Muscle layer of duodenum (tissue), 2 donors: ENCODE results near the gene CNDP1.

Source experiments
- H3K27ac ChIP-seq: one replicate; pipeline ENCODE4 v1.7.0; 2013; ENCODE audit warnings: mild to moderate bottlenecking, low read length
- H3K27me3 ChIP-seq: one replicate; pipeline ENCODE4 v1.7.0; 2013; ENCODE audit warnings: low read depth, mild to moderate bottlenecking, control low read depth, low read length
- H3K36me3 ChIP-seq, 2 donors: one replicate each; pipeline ENCODE4 v1.7.0; 2013; ENCODE audit warnings: low read length in 2 of 2, control low read depth in 1 of 2, mild to moderate bottlenecking in 1 of 2; ENCODE audit not compliant: insufficient read depth in 2 of 2, control insufficient read depth in 1 of 2
- H3K4me1 ChIP-seq, 2 donors: one replicate each; pipeline ENCODE4 v1.7.0; 2013; ENCODE audit warnings: low read length in 2 of 2, mild to moderate bottlenecking in 2 of 2, control low read depth in 1 of 2, moderate library complexity in 1 of 2; ENCODE audit not compliant: insufficient read depth in 2 of 2, control insufficient read depth in 1 of 2
- H3K4me3 ChIP-seq, 2 donors: one replicate each; pipeline ENCODE4 v1.7.0; 2013; ENCODE audit warnings: low read length in 2 of 2, low read depth in 1 of 2, mild to moderate bottlenecking in 1 of 2
- H3K9me3 ChIP-seq, 2 donors: one replicate each; pipeline ENCODE4 v1.7.0; 2013; ENCODE audit warnings: low read length in 2 of 2, control low read depth in 1 of 2, mild to moderate bottlenecking in 1 of 2; ENCODE audit not compliant: control insufficient read depth in 1 of 2
- donor health status: healthy.

The CNDP1 gene

GRCh38 chr18:74515620-74516231 lies 18.6 kb upstream of the CNDP1 start:
- Histone ChIP-seq H3K9me3 (no peaks in the 10 kb centered on the region), H3K36me3 (peaks cover 74 to 83% of the 10 kb centered on the region in 2 donors), H3K27ac (no peak overlapping the region)

GRCh38 chr18:74516271-74517235 lies 17.7 kb upstream of the CNDP1 start:
- H3K9me3 ChIP-seq: no peaks in the 10 kb centered on the region
- no peaks in the 10 kb centered on the region for H3K4me1 ChIP-seq
- H3K27ac ChIP-seq: no peak overlapping the region
- H3K36me3 ChIP-seq: peaks cover 72 to 78% of the 10 kb centered on the region in 2 donors
- H3K27me3 ChIP-seq: no peaks in the 10 kb centered on the region
- no peak overlapping the region for H3K4me3 ChIP-seq

More at GRCh38 chr18:74515620-74516231, 18.6 kb upstream of the CNDP1 start:
- H3K4me1 ChIP-seq: no peaks in the 10 kb centered on the region
- H3K4me3 ChIP-seq: no peak overlapping the region
- no peaks in the 10 kb centered on the region for H3K27me3 ChIP-seq

- no peaks in the 10 kb centered on the region for H3K9me3 ChIP-seq
- H3K36me3 ChIP-seq: peaks cover 66 to 72% of the 10 kb centered on the region in 2 donors
- no peaks in the 10 kb centered on the region for H3K27me3 ChIP-seq
- no peak overlapping the region for H3K4me3 ChIP-seq
- no peak overlapping the region for H3K27ac ChIP-seq
- H3K4me1 ChIP-seq: no peaks in the 10 kb centered on the region
Measured at GRCh38 chr18:74517236-74517630, 17.1 kb upstream of the CNDP1 start.

- H3K36me3 ChIP-seq: peaks cover 53 to 60% of the 10 kb centered on the region in 2 donors
- H3K27me3 ChIP-seq: no peaks in the 10 kb centered on the region
Measured at GRCh38 chr18:74518456-74519295, 15.6 kb upstream of the CNDP1 start.

GRCh38 chr18:74519320-74520095 lies 14.8 kb upstream of the CNDP1 start:
- Histone ChIP-seq H3K4me3 (no peak overlapping the region), H3K27me3 (no peaks in the 10 kb centered on the region), H3K9me3 (no peaks in the 10 kb centered on the region), H3K4me1 (peaks cover 5 to 12% of the 10 kb centered on the region in 2 donors), H3K36me3 (peaks cover 50 to 60% of the 10 kb centered on the region in 2 donors), H3K27ac (no peak overlapping the region)

More at GRCh38 chr18:74518456-74519295, 15.6 kb upstream of the CNDP1 start:
- Histone ChIP-seq H3K9me3 (no peaks in the 10 kb centered on the region), H3K27ac (no peak overlapping the region), H3K4me3 (no peak overlapping the region), H3K4me1 (peaks cover under 1 to 7% of the 10 kb centered on the region in 2 donors)

GRCh38 chr18:74520096-74520833 lies 14.0 kb upstream of the CNDP1 start:
- Histone ChIP-seq H3K4me1 (peaks cover 5 to 12% of the 10 kb centered on the region in 2 donors), H3K27ac (no peak overlapping the region), H3K4me3 (no peak overlapping the region), H3K9me3 (no peaks in the 10 kb centered on the region), H3K36me3 (peaks cover 49 to 54% of the 10 kb centered on the region in 2 donors), H3K27me3 (no peaks in the 10 kb centered on the region)

GRCh38 chr18:74521068-74521725 lies 13.1 kb upstream of the CNDP1 start:
- no peaks in the 10 kb centered on the region for H3K27me3 ChIP-seq
- H3K4me3 ChIP-seq: no peak overlapping the region
- peaks cover 40 to 44% of the 10 kb centered on the region in 2 donors for H3K36me3 ChIP-seq
- peaks cover 5 to 12% of the 10 kb centered on the region in 2 donors for H3K4me1 ChIP-seq
- H3K27ac ChIP-seq: no peak overlapping the region
- no peaks in the 10 kb centered on the region for H3K9me3 ChIP-seq

- no peaks in the 10 kb centered on the region for H3K9me3 ChIP-seq
- H3K36me3 ChIP-seq: peaks cover 26 to 30% of the 10 kb centered on the region in 2 donors
- no peak overlapping the region for H3K27ac ChIP-seq
- peaks cover 5 to 12% of the 10 kb centered on the region in 2 donors for H3K4me1 ChIP-seq
- H3K27me3 ChIP-seq: no peaks in the 10 kb centered on the region
- no peak overlapping the region for H3K4me3 ChIP-seq
Measured at GRCh38 chr18:74522635-74523548, 11.4 kb upstream of the CNDP1 start.

- H3K36me3 ChIP-seq: peaks cover 17 to 20% of the 10 kb centered on the region in 2 donors
- H3K4me3 ChIP-seq: no peak overlapping the region
- H3K4me1 ChIP-seq: peaks cover 5 to 12% of the 10 kb centered on the region in 2 donors
- no peaks in the 10 kb centered on the region for H3K27me3 ChIP-seq
- H3K27ac ChIP-seq: peak overlapping the region; percentile 39
- H3K9me3 ChIP-seq: no peaks in the 10 kb centered on the region
Measured at GRCh38 chr18:74524097-74524496, 10.2 kb upstream of the CNDP1 start.
